HEK293 (cell line): ENCODE measurements around the gene SLC7A10.
A peak's percentile ranks its signal among the peaks of the same experiment; 100 is the strongest.

Experiments used
- BCL11B ChIP-seq: fragments of 450-650 bp; formaldehyde crosslinking; IDR thresholded peaks from 2 replicates; pipeline ENCODE4 v1.5.1; 2016; ENCODE audit warnings: low read depth, missing biosample characterization, missing genetic modification characterization
- GFI1B ChIP-seq: fragments of 450-650 bp; formaldehyde crosslinking; IDR thresholded peaks from 2 replicates; pipeline ENCODE4 v1.5.1; 2016; ENCODE audit warnings: missing biosample characterization, missing genetic modification characterization
- GLIS1 ChIP-seq: fragments of 450-650 bp; formaldehyde crosslinking; IDR thresholded peaks from 2 replicates; pipeline ENCODE4 v1.5.1; 2016; ENCODE audit warnings: missing biosample characterization, missing genetic modification characterization
- GLIS2 ChIP-seq: fragments of 450-650 bp; formaldehyde crosslinking; IDR thresholded peaks from 2 replicates; pipeline ENCODE4 v1.5.1; 2016; ENCODE audit warnings: missing biosample characterization, missing genetic modification characterization
- HOXD13 ChIP-seq: sonication (generic); formaldehyde crosslinking; IDR thresholded peaks from 2 replicates; pipeline ENCODE4 v1.8.0; 2022; ENCODE audit warnings: missing genetic modification reagents, borderline replicate concordance
- MYNN ChIP-seq: fragments of 450-650 bp; formaldehyde crosslinking; IDR thresholded peaks from 2 replicates; pipeline ENCODE4 v1.5.1; 2016; ENCODE audit warnings: missing biosample characterization, missing genetic modification characterization, borderline replicate concordance
- SP7 ChIP-seq: fragments of 450-650 bp; formaldehyde crosslinking; IDR thresholded peaks from 2 replicates; pipeline ENCODE4 v1.5.1; 2016; ENCODE audit warnings: missing biosample characterization, missing genetic modification characterization
- ZBTB7A ChIP-seq: fragments of 450-650 bp; formaldehyde crosslinking; IDR thresholded peaks from 2 replicates; pipeline ENCODE4 v1.5.1; 2016; ENCODE audit warnings: low read depth, missing biosample characterization, missing genetic modification characterization
- ZFP41 ChIP-seq: fragments of 450-650 bp; formaldehyde crosslinking; IDR thresholded peaks from 2 replicates; pipeline ENCODE4 v1.5.1; 2016; ENCODE audit warnings: missing biosample characterization, missing genetic modification characterization, borderline replicate concordance
- ZIC2 ChIP-seq: fragments of 450-650 bp; formaldehyde crosslinking; IDR thresholded peaks from 2 replicates; pipeline ENCODE4 v1.5.1; 2016; ENCODE audit warnings: missing biosample characterization, missing genetic modification characterization
- ZNF121 ChIP-seq: fragments of 450-650 bp; formaldehyde crosslinking; IDR thresholded peaks from 2 replicates; pipeline ENCODE4 v1.5.1; 2016; ENCODE audit warnings: missing biosample characterization, missing genetic modification characterization
- ZNF211 ChIP-seq: fragments of 450-650 bp; formaldehyde crosslinking; IDR thresholded peaks from 2 replicates; pipeline ENCODE4 v1.5.1; 2016; ENCODE audit warnings: low read depth, missing biosample characterization, missing genetic modification characterization
- ZNF248 ChIP-seq: fragments of 450-650 bp; formaldehyde crosslinking; IDR thresholded peaks from 2 replicates; pipeline ENCODE4 v1.5.1; 2017; ENCODE audit warnings: missing biosample characterization, missing genetic modification characterization
- ZNF341 ChIP-seq: fragments of 450-650 bp; formaldehyde crosslinking; IDR thresholded peaks from 2 replicates; pipeline ENCODE4; 2016; ENCODE audit warnings: low read depth, missing biosample characterization, missing genetic modification characterization
- ZNF394 ChIP-seq: fragments of 450-650 bp; formaldehyde crosslinking; IDR thresholded peaks from 2 replicates; pipeline ENCODE4 v1.5.1; 2016; ENCODE audit warnings: missing biosample characterization, missing genetic modification characterization, mild to moderate bottlenecking, moderate library complexity, borderline replicate concordance
- ZNF514 ChIP-seq: fragments of 450-650 bp; formaldehyde crosslinking; IDR thresholded peaks from 2 replicates; pipeline ENCODE4 v1.5.1; 2016; ENCODE audit warnings: missing biosample characterization, missing genetic modification characterization
- ZNF623 ChIP-seq: fragments of 450-650 bp; formaldehyde crosslinking; IDR thresholded peaks from 2 replicates; pipeline ENCODE4 v1.5.1; 2016; ENCODE audit warnings: missing biosample characterization, missing genetic modification characterization
- ZNF629 ChIP-seq: fragments of 450-650 bp; formaldehyde crosslinking; IDR thresholded peaks from 2 replicates; pipeline ENCODE4 v1.5.1; 2017; ENCODE audit warnings: missing biosample characterization, missing genetic modification characterization
- ZNF707 ChIP-seq: fragments of 450-650 bp; formaldehyde crosslinking; IDR thresholded peaks from 2 replicates; pipeline ENCODE4 v1.5.1; 2016; ENCODE audit warnings: missing biosample characterization, missing genetic modification characterization
- TF ChIP-seq, protein P1 (sequence below): fragments of 450-650 bp; formaldehyde crosslinking; IDR thresholded peaks from 2 replicates; pipeline ENCODE4 v1.5.1; 2016; ENCODE audit warnings: missing biosample characterization, missing genetic modification characterization, borderline replicate concordance
- TF ChIP-seq, protein P2 (sequence below): fragments of 450-650 bp; IDR thresholded peaks from 2 replicates; pipeline ENCODE4 v1.5.1; 2018; ENCODE audit warnings: missing biosample characterization, mild to moderate bottlenecking, missing genetic modification characterization
- TF ChIP-seq, protein P3 (sequence below): fragments of 450-650 bp; formaldehyde crosslinking; IDR thresholded peaks from 2 replicates; pipeline ENCODE4 v1.5.1; 2016; ENCODE audit warnings: missing biosample characterization, missing genetic modification characterization
- TF ChIP-seq, protein P4 (sequence below): fragments of 450-650 bp; formaldehyde crosslinking; IDR thresholded peaks from 2 replicates; pipeline ENCODE4 v1.5.1; 2016; ENCODE audit warnings: missing biosample characterization, missing genetic modification characterization
- TF ChIP-seq, protein P5 (sequence below): fragments of 450-650 bp; formaldehyde crosslinking; IDR thresholded peaks from 2 replicates; pipeline ENCODE4 v1.5.1; 2016; ENCODE audit warnings: missing biosample characterization, missing genetic modification characterization
- TF ChIP-seq, protein P6 (sequence below): fragments of 450-650 bp; formaldehyde crosslinking; IDR thresholded peaks from 2 replicates; pipeline ENCODE4 v1.5.1; 2017; ENCODE audit warnings: missing biosample characterization, missing genetic modification characterization

Gene SLC7A10

DNA sequence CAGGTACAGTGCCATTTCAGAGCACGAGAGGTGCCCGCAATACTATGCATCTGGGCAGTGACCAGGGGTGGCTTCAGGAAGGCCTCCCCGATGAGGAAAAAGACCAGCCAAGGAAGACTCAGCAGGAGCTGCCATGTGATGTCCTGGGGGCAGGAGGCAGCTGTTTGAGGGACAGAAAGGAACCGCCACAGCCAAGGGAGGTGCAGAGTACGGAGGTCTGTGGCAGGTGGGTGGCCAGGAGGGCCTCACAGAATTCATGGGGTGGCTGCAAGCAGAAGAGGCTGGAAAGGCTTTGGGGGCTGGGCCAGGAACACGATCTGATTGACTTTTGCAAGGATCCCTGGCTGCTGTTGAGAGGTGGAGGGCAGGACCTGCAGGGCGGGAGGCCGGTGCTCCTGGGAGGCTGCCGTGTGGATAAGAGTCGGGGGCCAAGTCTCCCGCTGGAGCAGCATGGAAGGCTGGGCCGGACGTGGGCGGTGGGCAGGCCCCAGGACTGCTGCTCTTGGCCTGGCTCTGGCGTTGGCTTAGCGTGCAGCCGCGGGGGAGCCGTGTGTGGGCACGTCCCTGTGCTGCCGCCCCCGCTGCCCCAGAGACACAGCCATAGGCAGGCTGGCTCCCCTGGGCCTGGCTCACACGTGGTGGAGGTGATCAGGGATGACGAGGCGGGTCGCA, 47.6 kb upstream of the SLC7A10 start (continued):
- TF ChIP-seq, protein P1, sequence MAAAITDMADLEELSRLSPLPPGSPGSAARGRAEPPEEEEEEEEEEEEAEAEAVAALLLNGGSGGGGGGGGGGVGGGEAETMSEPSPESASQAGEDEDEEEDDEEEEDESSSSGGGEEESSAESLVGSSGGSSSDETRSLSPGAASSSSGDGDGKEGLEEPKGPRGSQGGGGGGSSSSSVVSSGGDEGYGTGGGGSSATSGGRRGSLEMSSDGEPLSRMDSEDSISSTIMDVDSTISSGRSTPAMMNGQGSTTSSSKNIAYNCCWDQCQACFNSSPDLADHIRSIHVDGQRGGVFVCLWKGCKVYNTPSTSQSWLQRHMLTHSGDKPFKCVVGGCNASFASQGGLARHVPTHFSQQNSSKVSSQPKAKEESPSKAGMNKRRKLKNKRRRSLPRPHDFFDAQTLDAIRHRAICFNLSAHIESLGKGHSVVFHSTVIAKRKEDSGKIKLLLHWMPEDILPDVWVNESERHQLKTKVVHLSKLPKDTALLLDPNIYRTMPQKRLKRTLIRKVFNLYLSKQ (tag by site-specific recombination), result no peak
- TF ChIP-seq, protein P2, sequence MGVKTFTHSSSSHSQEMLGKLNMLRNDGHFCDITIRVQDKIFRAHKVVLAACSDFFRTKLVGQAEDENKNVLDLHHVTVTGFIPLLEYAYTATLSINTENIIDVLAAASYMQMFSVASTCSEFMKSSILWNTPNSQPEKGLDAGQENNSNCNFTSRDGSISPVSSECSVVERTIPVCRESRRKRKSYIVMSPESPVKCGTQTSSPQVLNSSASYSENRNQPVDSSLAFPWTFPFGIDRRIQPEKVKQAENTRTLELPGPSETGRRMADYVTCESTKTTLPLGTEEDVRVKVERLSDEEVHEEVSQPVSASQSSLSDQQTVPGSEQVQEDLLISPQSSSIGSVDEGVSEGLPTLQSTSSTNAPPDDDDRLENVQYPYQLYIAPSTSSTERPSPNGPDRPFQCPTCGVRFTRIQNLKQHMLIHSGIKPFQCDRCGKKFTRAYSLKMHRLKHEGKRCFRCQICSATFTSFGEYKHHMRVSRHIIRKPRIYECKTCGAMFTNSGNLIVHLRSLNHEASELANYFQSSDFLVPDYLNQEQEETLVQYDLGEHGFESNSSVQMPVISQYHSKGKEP, result no peak
- TF ChIP-seq HOXD13 (CRISPR knock-in tag), result no peak
- TF ChIP-seq GFI1B (tag by site-specific recombination), result no peak
- TF ChIP-seq, protein P3, sequence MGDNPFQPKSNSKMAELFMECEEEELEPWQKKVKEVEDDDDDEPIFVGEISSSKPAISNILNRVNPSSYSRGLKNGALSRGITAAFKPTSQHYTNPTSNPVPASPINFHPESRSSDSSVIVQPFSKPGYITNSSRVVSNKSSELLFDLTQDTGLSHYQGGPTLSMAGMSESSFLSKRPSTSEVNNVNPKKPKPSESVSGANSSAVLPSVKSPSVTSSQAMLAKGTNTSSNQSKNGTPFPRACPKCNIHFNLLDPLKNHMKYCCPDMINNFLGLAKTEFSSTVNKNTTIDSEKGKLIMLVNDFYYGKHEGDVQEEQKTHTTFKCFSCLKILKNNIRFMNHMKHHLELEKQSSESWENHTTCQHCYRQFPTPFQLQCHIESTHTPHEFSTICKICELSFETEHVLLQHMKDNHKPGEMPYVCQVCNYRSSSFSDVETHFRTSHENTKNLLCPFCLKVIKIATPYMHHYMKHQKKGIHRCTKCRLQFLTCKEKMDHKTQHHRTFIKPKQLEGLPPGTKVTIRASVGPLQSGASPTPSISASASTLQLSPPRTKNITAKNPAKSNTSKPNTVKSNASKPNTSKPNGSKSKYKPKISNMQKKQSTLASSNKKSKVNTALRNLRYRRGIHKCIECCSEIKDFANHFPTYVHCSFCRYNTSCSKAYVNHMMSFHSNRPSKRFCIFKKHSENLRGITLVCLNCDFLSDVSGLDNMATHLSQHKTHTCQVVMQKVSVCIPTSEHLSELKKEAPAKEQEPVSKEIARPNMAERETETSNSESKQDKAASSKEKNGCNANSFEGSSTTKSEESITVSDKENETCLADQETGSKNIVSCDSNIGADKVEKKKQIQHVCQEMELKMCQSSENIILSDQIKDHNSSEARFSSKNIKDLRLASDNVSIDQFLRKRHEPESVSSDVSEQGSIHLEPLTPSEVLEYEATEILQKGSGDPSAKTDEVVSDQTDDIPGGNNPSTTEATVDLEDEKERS (tag by site-specific recombination), result no peak
- TF ChIP-seq ZNF248 (tag by site-specific recombination), result no peak
- no peak for TF ChIP-seq ZNF121 (tag by site-specific recombination)
- TF ChIP-seq ZNF707 (tag by site-specific recombination), result no peak
- TF ChIP-seq ZFP41 (tag by site-specific recombination), result no peak
- no peak for TF ChIP-seq ZNF623
- TF ChIP-seq SP7 (tag by site-specific recombination), result peak; percentile 10; the same call in 1 of the 2 replicates
- no peak for TF ChIP-seq ZNF211 (tag by site-specific recombination)
- no peak for TF ChIP-seq ZNF629 (tag by site-specific recombination)
- peak; percentile 99 for TF ChIP-seq ZIC2
- TF ChIP-seq ZNF394 (tag by site-specific recombination), result no peak
- TF ChIP-seq ZNF341 (tag by site-specific recombination), result peak; percentile 67
- no peak for TF ChIP-seq ZBTB7A
- TF ChIP-seq, protein P4, sequence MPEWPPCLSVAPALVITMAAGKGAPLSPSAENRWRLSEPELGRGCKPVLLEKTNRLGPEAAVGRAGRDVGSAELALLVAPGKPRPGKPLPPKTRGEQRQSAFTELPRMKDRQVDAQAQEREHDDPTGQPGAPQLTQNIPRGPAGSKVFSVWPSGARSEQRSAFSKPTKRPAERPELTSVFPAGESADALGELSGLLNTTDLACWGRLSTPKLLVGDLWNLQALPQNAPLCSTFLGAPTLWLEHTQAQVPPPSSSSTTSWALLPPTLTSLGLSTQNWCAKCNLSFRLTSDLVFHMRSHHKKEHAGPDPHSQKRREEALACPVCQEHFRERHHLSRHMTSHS, result no peak
- TF ChIP-seq GLIS2 (tag by site-specific recombination), result peak; percentile 64; the same call in 1 of the 2 replicates
- TF ChIP-seq, protein P5, sequence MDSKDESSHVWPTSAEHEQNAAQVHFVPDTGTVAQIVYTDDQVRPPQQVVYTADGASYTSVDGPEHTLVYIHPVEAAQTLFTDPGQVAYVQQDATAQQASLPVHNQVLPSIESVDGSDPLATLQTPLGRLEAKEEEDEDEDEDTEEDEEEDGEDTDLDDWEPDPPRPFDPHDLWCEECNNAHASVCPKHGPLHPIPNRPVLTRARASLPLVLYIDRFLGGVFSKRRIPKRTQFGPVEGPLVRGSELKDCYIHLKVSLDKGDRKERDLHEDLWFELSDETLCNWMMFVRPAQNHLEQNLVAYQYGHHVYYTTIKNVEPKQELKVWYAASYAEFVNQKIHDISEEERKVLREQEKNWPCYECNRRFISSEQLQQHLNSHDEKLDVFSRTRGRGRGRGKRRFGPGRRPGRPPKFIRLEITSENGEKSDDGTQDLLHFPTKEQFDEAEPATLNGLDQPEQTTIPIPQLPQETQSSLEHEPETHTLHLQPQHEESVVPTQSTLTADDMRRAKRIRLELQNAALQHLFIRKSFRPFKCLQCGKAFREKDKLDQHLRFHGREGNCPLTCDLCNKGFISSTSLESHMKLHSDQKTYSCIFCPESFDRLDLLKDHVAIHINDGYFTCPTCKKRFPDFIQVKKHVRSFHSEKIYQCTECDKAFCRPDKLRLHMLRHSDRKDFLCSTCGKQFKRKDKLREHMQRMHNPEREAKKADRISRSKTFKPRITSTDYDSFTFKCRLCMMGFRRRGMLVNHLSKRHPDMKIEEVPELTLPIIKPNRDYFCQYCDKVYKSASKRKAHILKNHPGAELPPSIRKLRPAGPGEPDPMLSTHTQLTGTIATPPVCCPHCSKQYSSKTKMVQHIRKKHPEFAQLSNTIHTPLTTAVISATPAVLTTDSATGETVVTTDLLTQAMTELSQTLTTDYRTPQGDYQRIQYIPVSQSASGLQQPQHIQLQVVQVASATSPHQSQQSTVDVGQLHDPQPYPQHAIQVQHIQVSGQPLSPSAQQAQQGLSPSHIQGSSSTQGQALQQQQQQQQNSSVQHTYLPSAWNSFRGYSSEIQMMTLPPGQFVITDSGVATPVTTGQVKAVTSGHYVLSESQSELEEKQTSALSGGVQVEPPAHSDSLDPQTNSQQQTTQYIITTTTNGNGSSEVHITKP (tag by site-specific recombination), result no peak
- TF ChIP-seq, protein P6, sequence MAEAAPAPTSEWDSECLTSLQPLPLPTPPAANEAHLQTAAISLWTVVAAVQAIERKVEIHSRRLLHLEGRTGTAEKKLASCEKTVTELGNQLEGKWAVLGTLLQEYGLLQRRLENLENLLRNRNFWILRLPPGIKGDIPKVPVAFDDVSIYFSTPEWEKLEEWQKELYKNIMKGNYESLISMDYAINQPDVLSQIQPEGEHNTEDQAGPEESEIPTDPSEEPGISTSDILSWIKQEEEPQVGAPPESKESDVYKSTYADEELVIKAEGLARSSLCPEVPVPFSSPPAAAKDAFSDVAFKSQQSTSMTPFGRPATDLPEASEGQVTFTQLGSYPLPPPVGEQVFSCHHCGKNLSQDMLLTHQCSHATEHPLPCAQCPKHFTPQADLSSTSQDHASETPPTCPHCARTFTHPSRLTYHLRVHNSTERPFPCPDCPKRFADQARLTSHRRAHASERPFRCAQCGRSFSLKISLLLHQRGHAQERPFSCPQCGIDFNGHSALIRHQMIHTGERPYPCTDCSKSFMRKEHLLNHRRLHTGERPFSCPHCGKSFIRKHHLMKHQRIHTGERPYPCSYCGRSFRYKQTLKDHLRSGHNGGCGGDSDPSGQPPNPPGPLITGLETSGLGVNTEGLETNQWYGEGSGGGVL (tag by site-specific recombination), result no peak
- peak; percentile 84 for TF ChIP-seq GLIS1 (tag by site-specific recombination)
- TF ChIP-seq BCL11B (tag by site-specific recombination), result peak; percentile 52; the same call in 1 of the 2 replicates
- no peak for TF ChIP-seq ZNF514 (tag by site-specific recombination)
- TF ChIP-seq MYNN (tag by site-specific recombination), result no peak
